GM23338 (cell line): ENCODE measurements around the gene IRF2BP2. TPM values are rescaled to one million over a fixed set of nuclear protein-coding genes. Genes with fewer than 3 reads are reported as not detected.

Source experiments
- ATAC-seq: fragments of 200-7000 bp; cut with Tn5 transposase; 3 replicates; pipeline ENCODE4 v1.9.1; 2020
- DNase-seq: peaks from one replicate; pipeline ENCODE4 v3.0.0-alpha.2; 2015; ENCODE audit warnings: low spot score
- H2AFZ ChIP-seq: fragments of 200-600 bp; sonication (generic); 2 replicates; pipeline ENCODE4 v1.8.0; 2016; ENCODE audit warnings: antibody characterized with exemption, mild to moderate bottlenecking, moderate library complexity
- H3F3A ChIP-seq: fragments of 200-600 bp; sonication (generic); replicated peaks from 2 replicates; pipeline ENCODE4 v1.8.0; 2017; ENCODE audit warnings: antibody characterized with exemption, mixed run types, low read depth
- H3K27ac ChIP-seq: fragments of 200-600 bp; sonication (generic); 2 replicates; pipeline ENCODE4 v1.6.1; 2016; ENCODE audit warnings: low read depth
- H3K27me3 ChIP-seq: fragments of 200-600 bp; sonication (generic); 2 replicates; pipeline ENCODE4 v1.8.0; 2016; ENCODE audit warnings: mild to moderate bottlenecking, mixed run types, moderate library complexity; ENCODE audit not compliant: insufficient read depth
- H3K36me3 ChIP-seq: fragments of 200-600 bp; sonication (generic); 2 replicates; pipeline ENCODE4 v1.8.0; 2016; ENCODE audit warnings: mild to moderate bottlenecking; ENCODE audit not compliant: insufficient read depth
- H3K4me1 ChIP-seq: fragments of 200-600 bp; sonication (generic); 2 replicates; pipeline ENCODE4 v1.8.0; 2016; ENCODE audit warnings: mild to moderate bottlenecking, moderate library complexity; ENCODE audit not compliant: insufficient read depth
- H3K4me2 ChIP-seq: fragments of 200-600 bp; sonication (generic); 2 replicates; pipeline ENCODE4 v1.7.1; 2017; ENCODE audit warnings: mixed run types
- H3K4me3 ChIP-seq: fragments of 200-600 bp; sonication (generic); 2 replicates; pipeline ENCODE4 v1.6.1; 2016; ENCODE audit warnings: mixed run types
- H3K79me2 ChIP-seq: fragments of 200-600 bp; sonication (generic); replicated peaks from 2 replicates; pipeline ENCODE4 v1.8.0; 2017; ENCODE audit warnings: mild to moderate bottlenecking; ENCODE audit not compliant: insufficient read depth
- H3K9me2 ChIP-seq: fragments of 200-600 bp; sonication (generic); 2 replicates; pipeline ENCODE4 v1.8.0; 2017; ENCODE audit not compliant: insufficient read depth
- H4K20me1 ChIP-seq: fragments of 200-600 bp; sonication (generic); replicated peaks from 2 replicates; pipeline ENCODE4 v1.8.0; 2017; ENCODE audit warnings: mild to moderate bottlenecking; ENCODE audit not compliant: insufficient read depth
- H3K27ac Mint-ChIP-seq: 2 replicates; pipeline ENCODE4 v1.8.0; 2020; ENCODE audit warnings: inconsistent platforms, mild to moderate bottlenecking, moderate library complexity, mixed read lengths
- H3K27me3 Mint-ChIP-seq: 3 replicates; pipeline ENCODE4 v1.8.0; 2022; ENCODE audit warnings: low read depth, mild to moderate bottlenecking, moderate library complexity, mixed read lengths, inconsistent platforms; ENCODE audit not compliant: insufficient read depth, poor library complexity
- H3K36me3 Mint-ChIP-seq: 3 replicates; pipeline ENCODE4 v1.8.0; 2021; ENCODE audit warnings: low read depth, mild to moderate bottlenecking, inconsistent platforms, moderate library complexity, mixed read lengths
- H3K4me1 Mint-ChIP-seq: 3 replicates; pipeline ENCODE4 v1.8.0; 2020; ENCODE audit warnings: mild to moderate bottlenecking, inconsistent platforms, mixed read lengths
- H3K4me3 Mint-ChIP-seq: 3 replicates; pipeline ENCODE4 v1.8.0; 2021; ENCODE audit warnings: moderate library complexity, mild to moderate bottlenecking, inconsistent platforms, mixed read lengths
- H3K9me3 Mint-ChIP-seq: 3 replicates; pipeline ENCODE4 v1.8.0; 2020; ENCODE audit warnings: moderate library complexity, mild to moderate bottlenecking, inconsistent platforms, mixed read lengths
- CREB1 ChIP-seq: fragments of 250-450 bp; sonication (Bioruptor Pico); IDR thresholded peaks from 2 replicates; pipeline ENCODE4 v1.5.0; 2020; ENCODE audit warnings: low read depth, mild to moderate bottlenecking, moderate library complexity
- EZH2 ChIP-seq: fragments of 200-600 bp; sonication (generic); IDR thresholded peaks from one replicate; pipeline ENCODE4 v1.8.0; 2017; ENCODE audit warnings: antibody characterized with exemption, mild to moderate bottlenecking, low read depth; ENCODE audit not compliant: unreplicated experiment
- JUNB ChIP-seq: IDR thresholded peaks from one replicate; pipeline ENCODE4 v1.6.1; 2016; ENCODE audit warnings: antibody characterized with exemption; ENCODE audit not compliant: unreplicated experiment
- NANOG ChIP-seq: IDR thresholded peaks from 2 replicates; pipeline ENCODE4 v1.6.1; 2016; ENCODE audit warnings: antibody characterized with exemption, borderline replicate concordance
- POLR2AphosphoS5 ChIP-seq: IDR thresholded peaks from 2 replicates; pipeline ENCODE4 v1.6.1; 2016; ENCODE audit warnings: antibody characterized with exemption, low read depth
- STAT1 ChIP-seq: IDR thresholded peaks from one replicate; pipeline ENCODE4 v1.6.1; 2016; ENCODE audit warnings: antibody characterized with exemption; ENCODE audit not compliant: unreplicated experiment
- polyA plus RNA-seq: library from polyadenylated mRNA; unstranded; fragments of >200 nt; fragmentation: Nextera tagmentation; extraction: Ambion mirVana; gene quantifications from 2 replicates; pipeline ENCODE4 v1.2.1, GENCODE V29; 2016
- total RNA-seq: library from RNA; depleted of rRNA; stranded (reverse); fragments of >200 nt; shearing (Covaris generic); gene quantifications from 2 replicates; pipeline ENCODE4 v1.2.3, GENCODE V29; 2014
- TF ChIP-seq, protein P1 (sequence below), 2 experiments: fragments of 200-600 bp in 1 of 2; sonication (generic) in 1 of 2; conservative IDR thresholded peaks; 2 replicates each; pipeline versions ENCODE4 v1.5.1 to v1.6.1; 2016 to 2017; ENCODE audit warnings: antibody characterized with exemption in 2 of 2, low read depth in 2 of 2, mild to moderate bottlenecking in 2 of 2, moderate library complexity in 1 of 2
- TF ChIP-seq, protein P2 (sequence below): IDR thresholded peaks from 2 replicates; pipeline ENCODE4 v1.6.1; 2016; ENCODE audit warnings: antibody characterized with exemption
- TF ChIP-seq, protein P3 (sequence below): IDR thresholded peaks from one replicate; pipeline ENCODE4 v1.6.1; 2018; ENCODE audit warnings: antibody characterized with exemption; ENCODE audit not compliant: unreplicated experiment

IRF2BP2 gene
- total and polyA plus RNA-seq, 2 experiments from 2014 or later: 19.4 to 62.4 TPM

DNA sequence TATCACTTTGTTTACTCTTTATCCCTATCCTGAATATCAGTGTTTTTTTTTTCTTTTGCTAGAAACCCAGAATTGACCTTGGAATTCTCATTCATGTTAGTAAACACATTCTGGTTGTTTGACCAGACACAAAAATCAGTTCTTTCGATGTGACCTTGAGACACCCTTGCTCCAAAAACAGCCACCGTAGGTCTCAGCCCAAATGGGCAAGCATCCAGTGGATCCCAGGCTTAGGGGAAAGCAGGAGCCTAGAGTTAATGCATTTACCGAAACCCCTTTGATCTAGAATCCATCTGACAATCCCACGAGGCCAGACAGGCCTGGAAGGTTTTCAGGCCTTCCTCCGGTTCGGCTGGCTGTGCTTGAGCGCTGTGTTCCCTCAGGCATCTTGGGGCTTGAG, 47.6 kb downstream of the IRF2BP2 start:
- Histone ChIP-seq H3K27ac (no peak overlapping the region), H2AFZ (peak overlapping the region; percentile 63; the same call in 1 of the 2 replicates), H3K79me2 (no peaks in the 10 kb centered on the region), H3K27me3 (no peaks in the 10 kb centered on the region), H3K9me2 (no peaks in the 10 kb centered on the region), H4K20me1 (no peaks in the 10 kb centered on the region), H3K4me3 (no peak overlapping the region), H3K36me3 (no peaks in the 10 kb centered on the region), H3K4me2 (no peak overlapping the region), H3F3A (no peaks in the 10 kb centered on the region), H3K4me1 (no peaks in the 10 kb centered on the region)
- Mint-ChIP-seq H3K9me3 (no peaks in the 10 kb centered on the region), H3K4me1 (peaks cover 7% of the 10 kb centered on the region; the same call in 2 of the 3 replicates), H3K36me3 (no peaks in the 10 kb centered on the region), H3K27me3 (peaks cover 7% of the 10 kb centered on the region), H3K27ac (no peak overlapping the region), H3K4me3 (no peak overlapping the region)
- DNase-seq (no peak), ATAC-seq (no peak)
- TF ChIP-seq, protein P1, sequence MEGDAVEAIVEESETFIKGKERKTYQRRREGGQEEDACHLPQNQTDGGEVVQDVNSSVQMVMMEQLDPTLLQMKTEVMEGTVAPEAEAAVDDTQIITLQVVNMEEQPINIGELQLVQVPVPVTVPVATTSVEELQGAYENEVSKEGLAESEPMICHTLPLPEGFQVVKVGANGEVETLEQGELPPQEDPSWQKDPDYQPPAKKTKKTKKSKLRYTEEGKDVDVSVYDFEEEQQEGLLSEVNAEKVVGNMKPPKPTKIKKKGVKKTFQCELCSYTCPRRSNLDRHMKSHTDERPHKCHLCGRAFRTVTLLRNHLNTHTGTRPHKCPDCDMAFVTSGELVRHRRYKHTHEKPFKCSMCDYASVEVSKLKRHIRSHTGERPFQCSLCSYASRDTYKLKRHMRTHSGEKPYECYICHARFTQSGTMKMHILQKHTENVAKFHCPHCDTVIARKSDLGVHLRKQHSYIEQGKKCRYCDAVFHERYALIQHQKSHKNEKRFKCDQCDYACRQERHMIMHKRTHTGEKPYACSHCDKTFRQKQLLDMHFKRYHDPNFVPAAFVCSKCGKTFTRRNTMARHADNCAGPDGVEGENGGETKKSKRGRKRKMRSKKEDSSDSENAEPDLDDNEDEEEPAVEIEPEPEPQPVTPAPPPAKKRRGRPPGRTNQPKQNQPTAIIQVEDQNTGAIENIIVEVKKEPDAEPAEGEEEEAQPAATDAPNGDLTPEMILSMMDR (conservative IDR thresholded peaks at IDR 0.05; ENCODE audit: low read depth in 2 of 2): no peak
- TF ChIP-seq POLR2AphosphoS5 (no peak), EZH2 (no peak), STAT1 (no peak)
- TF ChIP-seq, protein P2, sequence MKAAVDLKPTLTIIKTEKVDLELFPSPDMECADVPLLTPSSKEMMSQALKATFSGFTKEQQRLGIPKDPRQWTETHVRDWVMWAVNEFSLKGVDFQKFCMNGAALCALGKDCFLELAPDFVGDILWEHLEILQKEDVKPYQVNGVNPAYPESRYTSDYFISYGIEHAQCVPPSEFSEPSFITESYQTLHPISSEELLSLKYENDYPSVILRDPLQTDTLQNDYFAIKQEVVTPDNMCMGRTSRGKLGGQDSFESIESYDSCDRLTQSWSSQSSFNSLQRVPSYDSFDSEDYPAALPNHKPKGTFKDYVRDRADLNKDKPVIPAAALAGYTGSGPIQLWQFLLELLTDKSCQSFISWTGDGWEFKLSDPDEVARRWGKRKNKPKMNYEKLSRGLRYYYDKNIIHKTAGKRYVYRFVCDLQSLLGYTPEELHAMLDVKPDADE: no peak
- TF ChIP-seq, protein P3, sequence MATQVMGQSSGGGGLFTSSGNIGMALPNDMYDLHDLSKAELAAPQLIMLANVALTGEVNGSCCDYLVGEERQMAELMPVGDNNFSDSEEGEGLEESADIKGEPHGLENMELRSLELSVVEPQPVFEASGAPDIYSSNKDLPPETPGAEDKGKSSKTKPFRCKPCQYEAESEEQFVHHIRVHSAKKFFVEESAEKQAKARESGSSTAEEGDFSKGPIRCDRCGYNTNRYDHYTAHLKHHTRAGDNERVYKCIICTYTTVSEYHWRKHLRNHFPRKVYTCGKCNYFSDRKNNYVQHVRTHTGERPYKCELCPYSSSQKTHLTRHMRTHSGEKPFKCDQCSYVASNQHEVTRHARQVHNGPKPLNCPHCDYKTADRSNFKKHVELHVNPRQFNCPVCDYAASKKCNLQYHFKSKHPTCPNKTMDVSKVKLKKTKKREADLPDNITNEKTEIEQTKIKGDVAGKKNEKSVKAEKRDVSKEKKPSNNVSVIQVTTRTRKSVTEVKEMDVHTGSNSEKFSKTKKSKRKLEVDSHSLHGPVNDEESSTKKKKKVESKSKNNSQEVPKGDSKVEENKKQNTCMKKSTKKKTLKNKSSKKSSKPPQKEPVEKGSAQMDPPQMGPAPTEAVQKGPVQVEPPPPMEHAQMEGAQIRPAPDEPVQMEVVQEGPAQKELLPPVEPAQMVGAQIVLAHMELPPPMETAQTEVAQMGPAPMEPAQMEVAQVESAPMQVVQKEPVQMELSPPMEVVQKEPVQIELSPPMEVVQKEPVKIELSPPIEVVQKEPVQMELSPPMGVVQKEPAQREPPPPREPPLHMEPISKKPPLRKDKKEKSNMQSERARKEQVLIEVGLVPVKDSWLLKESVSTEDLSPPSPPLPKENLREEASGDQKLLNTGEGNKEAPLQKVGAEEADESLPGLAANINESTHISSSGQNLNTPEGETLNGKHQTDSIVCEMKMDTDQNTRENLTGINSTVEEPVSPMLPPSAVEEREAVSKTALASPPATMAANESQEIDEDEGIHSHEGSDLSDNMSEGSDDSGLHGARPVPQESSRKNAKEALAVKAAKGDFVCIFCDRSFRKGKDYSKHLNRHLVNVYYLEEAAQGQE: no peak

DNA sequence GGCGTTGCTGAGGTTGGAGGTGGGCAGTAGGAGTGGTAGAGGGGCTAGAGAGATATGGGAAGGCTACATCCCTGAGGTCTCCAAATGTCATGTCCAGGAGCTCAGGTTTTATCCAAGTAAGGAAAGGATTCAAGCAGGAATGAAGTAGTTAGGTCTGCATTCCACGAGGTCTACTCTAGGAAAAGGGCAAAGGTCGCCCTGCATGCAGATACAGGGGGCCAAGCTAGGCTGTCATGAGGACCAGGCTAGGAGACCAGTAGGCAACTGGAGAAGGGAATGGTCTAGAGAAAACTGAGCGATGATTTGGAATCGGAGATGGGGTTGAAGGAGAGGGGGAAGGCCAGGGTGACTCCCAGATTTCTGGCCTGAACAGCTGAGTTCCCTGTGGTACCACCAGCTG, 48.7 kb downstream of the IRF2BP2 start:
- ATAC-seq (no peak), DNase-seq (no peak)
- Histone ChIP-seq H3K27me3 (no peaks in the 10 kb centered on the region), H3F3A (no peaks in the 10 kb centered on the region), H3K4me2 (no peak overlapping the region), H2AFZ (no peak overlapping the region), H3K79me2 (no peaks in the 10 kb centered on the region), H3K27ac (no peak overlapping the region), H3K4me3 (no peak overlapping the region), H3K4me1 (no peaks in the 10 kb centered on the region), H4K20me1 (no peaks in the 10 kb centered on the region), H3K36me3 (no peaks in the 10 kb centered on the region), H3K9me2 (no peaks in the 10 kb centered on the region)
- Mint-ChIP-seq H3K36me3 (no peaks in the 10 kb centered on the region), H3K27ac (no peak overlapping the region), H3K4me3 (no peak overlapping the region), H3K27me3 (peaks cover 7% of the 10 kb centered on the region), H3K4me1 (peaks cover 7% of the 10 kb centered on the region; the same call in 2 of the 3 replicates), H3K9me3 (no peaks in the 10 kb centered on the region)
- TF ChIP-seq JUNB: no peak
- TF ChIP-seq, protein P1 (conservative IDR thresholded peaks at IDR 0.05; ENCODE audit: low read depth in 2 of 2): no peak
- no peak for TF ChIP-seq CREB1 (CRISPR knock-in tag)
- TF ChIP-seq NANOG: no peak
